OCI-LY1 (cell line): ENCODE measurements around the gene MAGI2.

Source experiments
- H2AFZ ChIP-seq: fragments of 200-600 bp; sonication (generic), shearing (Covaris generic); 2 replicates; pipeline ENCODE4 v1.6.0; 2014; ENCODE audit warnings: antibody characterized with exemption, mild to moderate bottlenecking, low read length
- H3F3A ChIP-seq: fragments of 200-600 bp; sonication (generic), shearing (Covaris generic); 2 replicates; pipeline ENCODE4 v1.6.0; 2014; ENCODE audit warnings: mild to moderate bottlenecking, antibody characterized with exemption, low read length, moderate library complexity; ENCODE audit not compliant: insufficient read depth
- H3K27ac ChIP-seq: fragments of 200-600 bp; sonication (generic); 2 replicates; pipeline ENCODE4 v1.5.1; 2014; ENCODE audit warnings: low read length, mixed run types, mild to moderate bottlenecking, low read depth; ENCODE audit not compliant: poor library complexity, severe bottlenecking
- H3K27me3 ChIP-seq: fragments of 200-600 bp; sonication (generic); 2 replicates; pipeline ENCODE4 v1.6.0; 2014; ENCODE audit warnings: antibody characterized with exemption, mild to moderate bottlenecking, low read length, moderate library complexity; ENCODE audit not compliant: insufficient read depth
- H3K36me3 ChIP-seq: fragments of 200-600 bp; sonication (generic); 2 replicates; pipeline ENCODE4 v1.6.1; 2014; ENCODE audit warnings: mild to moderate bottlenecking, antibody characterized with exemption, low read length, moderate library complexity, mixed read lengths; ENCODE audit not compliant: insufficient read depth
- H3K4me1 ChIP-seq: fragments of 200-600 bp; sonication (generic); 2 replicates; pipeline ENCODE4 v1.5.1; 2014; ENCODE audit warnings: mild to moderate bottlenecking, low read length, moderate library complexity; ENCODE audit not compliant: insufficient read depth, severe bottlenecking
- H3K4me2 ChIP-seq: fragments of 200-600 bp; sonication (generic), shearing (Covaris generic); 2 replicates; pipeline ENCODE4 v1.6.1; 2014; ENCODE audit warnings: low read length
- H3K4me3 ChIP-seq: fragments of 200-600 bp; sonication (generic); 2 replicates; pipeline ENCODE4 v1.5.1; 2014; ENCODE audit warnings: low read length, low read depth, mild to moderate bottlenecking, mixed read lengths; ENCODE audit not compliant: poor library complexity, severe bottlenecking
- H3K79me2 ChIP-seq: fragments of 200-600 bp; shearing (Covaris generic); 2 replicates; pipeline ENCODE4 v1.6.1; 2016; ENCODE audit warnings: mixed run types, low read length, mixed read lengths; ENCODE audit not compliant: insufficient read depth
- H3K9ac ChIP-seq: fragments of 200-600 bp; sonication (generic), shearing (Covaris generic); 2 replicates; pipeline ENCODE4 v1.6.1; 2014; ENCODE audit warnings: mild to moderate bottlenecking, low read length, mixed read lengths
- H3K9me2 ChIP-seq: fragments of 200-600 bp; sonication (generic), shearing (Covaris generic); 2 replicates; pipeline ENCODE4 v1.6.1; 2014; ENCODE audit warnings: low read depth, mild to moderate bottlenecking, low read length, mixed read lengths
- H3K9me3 ChIP-seq: fragments of 200-600 bp; shearing (Covaris generic); 2 replicates; pipeline ENCODE4 v1.6.1; 2014; ENCODE audit warnings: low read length, mixed read lengths
- H4K20me1 ChIP-seq: fragments of 200-600 bp; sonication (generic), shearing (Covaris generic); 2 replicates; pipeline ENCODE4 v1.6.0; 2016; ENCODE audit warnings: mild to moderate bottlenecking, low read length; ENCODE audit not compliant: insufficient read depth
- CTCF ChIP-seq: fragments of 200-600 bp; sonication (generic), shearing (Covaris generic); IDR thresholded peaks from 2 replicates; pipeline ENCODE4 v1.5.1; 2017; ENCODE audit warnings: mild to moderate bottlenecking, antibody characterized with exemption, low read length, moderate library complexity, mixed read lengths
- EZH2 ChIP-seq: fragments of 200-600 bp; sonication (generic), shearing (Covaris generic); IDR thresholded peaks from 2 replicates; pipeline ENCODE4 v1.8.0; 2017; ENCODE audit warnings: borderline replicate concordance, mixed run types, mild to moderate bottlenecking, antibody characterized with exemption, low read length, moderate library complexity, mixed read lengths

The MAGI2 gene

DNA sequence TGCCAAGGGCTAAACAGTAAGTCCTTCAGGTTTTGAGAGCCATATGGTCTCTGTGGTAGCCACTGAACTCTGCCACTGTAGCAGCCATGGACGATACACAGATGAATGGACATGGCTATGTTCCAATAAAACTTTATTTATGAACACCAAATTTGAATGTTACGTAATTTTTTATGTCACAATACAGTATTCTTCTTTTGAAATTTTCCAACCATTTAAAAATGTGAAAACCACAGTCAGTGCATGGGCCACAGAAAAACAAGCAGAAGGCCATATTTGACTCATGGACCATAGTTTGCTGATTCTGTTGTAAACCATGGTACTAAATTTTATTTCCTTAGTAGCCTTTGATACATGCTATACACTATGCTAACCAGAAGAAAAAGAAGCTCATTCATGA is 361.8 kb downstream of the MAGI2 start:
- H3K27me3 ChIP-seq = no peaks in the 10 kb centered on the region
- H3K4me3 ChIP-seq = no peak overlapping the region
- H3K27ac ChIP-seq = no peak overlapping the region
- no peak for TF ChIP-seq EZH2
- TF ChIP-seq CTCF = no peak
- H2AFZ ChIP-seq = no peak overlapping the region
- H4K20me1 ChIP-seq = no peaks in the 10 kb centered on the region
- no peaks in the 10 kb centered on the region for H3K36me3 ChIP-seq
- H3K9me3 ChIP-seq = no peaks in the 10 kb centered on the region
- H3K4me2 ChIP-seq = no peak overlapping the region
- H3K9me2 ChIP-seq = no peaks in the 10 kb centered on the region
- no peaks in the 10 kb centered on the region for H3K4me1 ChIP-seq
- no peak overlapping the region for H3K9ac ChIP-seq
- H3K79me2 ChIP-seq = no peaks in the 10 kb centered on the region
- H3F3A ChIP-seq = no peaks in the 10 kb centered on the region

DNA sequence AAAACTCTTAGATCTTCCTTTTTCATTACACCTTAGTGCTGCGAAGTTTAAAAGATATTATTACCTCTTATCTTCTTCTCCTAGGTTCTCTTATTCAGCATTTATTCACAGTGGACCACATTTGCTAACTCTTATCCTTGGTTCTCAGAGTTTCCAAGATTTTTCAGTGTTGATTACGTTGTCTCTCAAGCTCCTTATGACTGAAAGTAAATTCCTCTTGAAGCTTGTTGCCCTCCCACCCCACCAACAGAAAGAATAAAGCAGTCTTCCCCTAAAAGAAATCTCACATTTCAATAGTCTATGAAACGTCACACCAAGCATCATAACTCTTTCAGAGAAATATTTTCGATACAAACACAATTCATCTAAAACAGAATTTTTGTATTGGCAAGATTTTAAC is 362.5 kb downstream of the MAGI2 start:
- Histone ChIP-seq H3K9me3 (no peaks in the 10 kb centered on the region), H4K20me1 (no peaks in the 10 kb centered on the region), H3K27ac (no peak overlapping the region), H2AFZ (no peak overlapping the region), H3K27me3 (no peaks in the 10 kb centered on the region), H3K4me3 (no peak overlapping the region), H3K4me2 (no peak overlapping the region), H3K9me2 (no peaks in the 10 kb centered on the region), H3K36me3 (no peaks in the 10 kb centered on the region), H3F3A (no peaks in the 10 kb centered on the region), H3K4me1 (no peaks in the 10 kb centered on the region), H3K9ac (no peak overlapping the region), H3K79me2 (no peaks in the 10 kb centered on the region)
- no peak for TF ChIP-seq EZH2
- TF ChIP-seq CTCF = no peak

- Histone ChIP-seq H3K27ac (no peak overlapping the region), H3K4me1 (no peaks in the 10 kb centered on the region), H3K4me2 (no peak overlapping the region), H3K27me3 (no peaks in the 10 kb centered on the region), H4K20me1 (no peaks in the 10 kb centered on the region), H3K9ac (no peak overlapping the region), H2AFZ (no peak overlapping the region), H3K9me3 (no peaks in the 10 kb centered on the region), H3K4me3 (no peak overlapping the region), H3K36me3 (no peaks in the 10 kb centered on the region), H3F3A (no peaks in the 10 kb centered on the region), H3K9me2 (no peaks in the 10 kb centered on the region), H3K79me2 (no peaks in the 10 kb centered on the region)
- TF ChIP-seq EZH2 = no peak
- no peak for TF ChIP-seq CTCF
Measured at GRCh38 chr7:79090543-79090942, 362.9 kb downstream of the MAGI2 start.
